Measurements from ENCODE around the gene EYA2. TPM values are rescaled to one million over a fixed set of nuclear protein-coding genes. Genes with fewer than 3 reads are reported as not detected.

Gene EYA2
- total RNA-seq, 1 donor: not detected

DNA sequence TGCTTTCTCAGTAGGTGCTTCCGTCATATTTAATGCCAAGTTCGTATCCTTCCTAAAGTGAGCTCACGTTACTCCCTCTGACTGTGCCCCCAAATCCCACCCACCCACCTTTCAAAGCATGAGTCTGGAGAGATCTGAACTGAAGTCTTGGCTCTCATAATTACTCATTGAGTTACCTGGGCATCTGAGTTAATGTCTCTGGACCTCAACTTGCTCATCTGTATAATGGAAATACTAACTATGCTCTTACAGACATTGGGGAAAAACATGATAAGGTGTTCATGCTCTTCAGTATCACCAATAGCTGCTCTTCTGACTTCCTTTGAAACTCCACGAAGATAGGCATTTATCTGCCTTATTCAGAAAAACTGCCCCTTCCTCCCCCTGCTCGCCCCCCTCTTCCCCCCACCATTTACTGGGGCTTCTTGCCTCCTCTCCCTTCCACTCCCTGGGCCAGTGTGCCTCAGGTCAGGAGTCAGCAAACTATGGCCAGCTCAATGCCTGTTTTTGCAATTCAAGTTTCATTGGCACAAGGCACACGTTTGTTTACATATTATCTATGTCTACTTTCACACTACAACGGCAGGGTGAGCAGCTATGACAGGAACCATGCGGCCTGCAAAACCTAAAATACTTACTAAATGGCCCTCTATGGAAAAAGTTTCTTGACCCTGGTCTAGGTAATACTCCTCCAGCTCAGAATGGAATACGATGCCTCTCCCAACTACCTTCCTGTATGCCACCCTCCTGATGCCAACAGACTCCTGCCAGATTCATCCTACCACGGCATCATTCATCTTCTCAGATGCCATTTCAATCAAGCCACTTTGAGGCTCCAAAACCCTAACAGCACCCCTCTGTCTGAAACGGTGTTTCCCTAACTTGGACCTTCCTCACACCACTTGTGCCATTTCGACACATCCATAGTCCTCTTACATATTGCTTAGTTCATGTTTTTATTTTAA is 323.1 kb downstream of the EYA2 start:
- TF ChIP-seq, protein P1, sequence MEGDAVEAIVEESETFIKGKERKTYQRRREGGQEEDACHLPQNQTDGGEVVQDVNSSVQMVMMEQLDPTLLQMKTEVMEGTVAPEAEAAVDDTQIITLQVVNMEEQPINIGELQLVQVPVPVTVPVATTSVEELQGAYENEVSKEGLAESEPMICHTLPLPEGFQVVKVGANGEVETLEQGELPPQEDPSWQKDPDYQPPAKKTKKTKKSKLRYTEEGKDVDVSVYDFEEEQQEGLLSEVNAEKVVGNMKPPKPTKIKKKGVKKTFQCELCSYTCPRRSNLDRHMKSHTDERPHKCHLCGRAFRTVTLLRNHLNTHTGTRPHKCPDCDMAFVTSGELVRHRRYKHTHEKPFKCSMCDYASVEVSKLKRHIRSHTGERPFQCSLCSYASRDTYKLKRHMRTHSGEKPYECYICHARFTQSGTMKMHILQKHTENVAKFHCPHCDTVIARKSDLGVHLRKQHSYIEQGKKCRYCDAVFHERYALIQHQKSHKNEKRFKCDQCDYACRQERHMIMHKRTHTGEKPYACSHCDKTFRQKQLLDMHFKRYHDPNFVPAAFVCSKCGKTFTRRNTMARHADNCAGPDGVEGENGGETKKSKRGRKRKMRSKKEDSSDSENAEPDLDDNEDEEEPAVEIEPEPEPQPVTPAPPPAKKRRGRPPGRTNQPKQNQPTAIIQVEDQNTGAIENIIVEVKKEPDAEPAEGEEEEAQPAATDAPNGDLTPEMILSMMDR (IDR thresholded peaks at IDR 0.05; ENCODE audit: insufficient read depth, low read depth, low read length): no peak
- DNase-seq (ENCODE audit: low read depth): no peak
- no peak overlapping the region for H3K4me3 ChIP-seq (ENCODE audit: low read depth, low read length)

DNA sequence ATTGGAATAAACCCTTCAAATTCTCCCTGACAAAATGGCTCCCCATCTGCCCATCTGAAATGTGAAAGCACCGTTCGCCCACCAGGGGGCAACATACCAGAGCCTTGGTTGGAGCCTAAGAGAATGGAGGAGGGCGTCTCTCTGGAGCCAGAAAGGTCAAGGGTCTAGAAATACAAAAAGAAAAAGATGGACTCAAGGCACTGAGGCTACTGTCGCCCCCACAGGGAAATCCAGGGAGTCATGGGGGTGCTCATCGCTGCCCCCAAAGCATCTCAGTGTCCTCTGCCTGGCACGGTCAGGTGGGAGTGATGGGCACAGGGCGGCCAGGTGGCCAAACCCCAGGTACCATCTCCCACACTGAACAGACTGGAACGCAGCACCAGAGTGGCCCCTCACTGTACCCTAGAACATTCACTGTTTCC is 325.5 kb downstream of the EYA2 start:
- TF ChIP-seq, protein P1 (IDR thresholded peaks at IDR 0.05; ENCODE audit: insufficient read depth, low read depth, low read length): peak; percentile 70
- no peak overlapping the region for H3K4me3 ChIP-seq (ENCODE audit: low read depth, low read length)
- peak; percentile 22 for DNase-seq (ENCODE audit: low read depth)

DNA sequence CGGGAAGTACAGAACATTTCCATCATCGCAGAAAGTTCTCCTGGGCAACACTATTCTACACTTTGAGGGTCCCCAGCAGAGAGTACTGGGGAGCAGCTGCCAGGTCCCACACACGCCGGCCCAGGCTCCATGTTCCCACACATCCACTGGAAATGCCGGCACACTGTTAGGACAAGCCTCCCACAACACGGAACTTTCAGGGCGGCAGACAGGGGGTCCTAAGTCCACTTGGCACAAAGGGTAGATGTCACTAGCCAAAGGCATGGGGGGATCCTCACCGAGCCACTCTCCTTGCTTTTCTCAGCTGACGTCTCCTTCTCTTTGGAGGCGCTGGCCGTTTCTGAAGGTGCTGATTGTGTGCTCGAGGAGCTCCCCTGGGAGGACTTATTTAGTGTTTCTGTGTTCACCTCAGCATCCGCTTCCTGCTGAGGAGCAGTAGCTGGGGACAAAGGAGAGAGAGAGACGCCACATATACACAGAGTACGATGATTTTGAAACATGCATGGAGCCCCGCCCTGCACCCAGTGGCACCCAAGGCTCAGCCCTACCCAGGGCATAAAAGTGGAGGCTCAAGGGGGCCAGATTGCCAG is 326.5 kb downstream of the EYA2 start:
- no peak for DNase-seq (ENCODE audit: low read depth)
- H3K4me3 ChIP-seq (ENCODE audit: low read depth, low read length): no peak overlapping the region

DNA sequence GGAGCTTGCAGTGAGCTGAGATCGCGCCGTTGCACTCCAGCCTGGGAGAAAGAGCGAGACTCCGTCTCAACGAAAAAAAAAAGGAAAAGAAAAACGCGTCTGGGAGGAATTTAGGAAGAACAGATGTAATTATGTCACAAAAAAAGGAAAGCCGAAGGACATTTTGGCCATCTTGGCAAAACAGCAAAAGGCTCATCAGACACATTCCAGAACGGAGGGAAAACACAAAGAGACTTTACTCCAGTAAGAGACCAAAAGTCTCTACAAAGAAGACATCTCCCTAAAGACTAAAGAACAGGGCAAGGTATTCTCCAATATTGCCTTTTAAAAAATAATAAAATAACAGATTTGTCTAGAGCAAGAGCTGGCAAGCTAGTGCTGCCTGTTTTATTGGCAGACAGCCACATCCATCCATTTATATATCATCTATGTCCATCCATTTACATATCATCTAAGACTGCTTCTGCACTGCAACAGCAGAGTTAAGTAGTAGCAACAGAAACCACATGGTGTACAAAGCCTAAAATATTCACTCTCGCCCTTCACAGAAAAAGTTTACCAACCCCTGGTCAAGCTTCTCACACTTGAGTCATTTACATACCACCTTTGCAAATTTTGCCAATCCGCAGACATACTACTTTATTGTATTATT is 328.0 kb downstream of the EYA2 start:
- no peak overlapping the region for H3K4me3 ChIP-seq (ENCODE audit: low read depth, low read length)
- TF ChIP-seq, protein P1 (IDR thresholded peaks at IDR 0.05; ENCODE audit: insufficient read depth, low read depth, low read length): no peak
- no peak for DNase-seq (ENCODE audit: low read depth)

More for the DNA sequence above, 326.5 kb downstream of the EYA2 start:
- TF ChIP-seq, protein P1 (IDR thresholded peaks at IDR 0.05; ENCODE audit: insufficient read depth, low read depth, low read length): no peak

DNA sequence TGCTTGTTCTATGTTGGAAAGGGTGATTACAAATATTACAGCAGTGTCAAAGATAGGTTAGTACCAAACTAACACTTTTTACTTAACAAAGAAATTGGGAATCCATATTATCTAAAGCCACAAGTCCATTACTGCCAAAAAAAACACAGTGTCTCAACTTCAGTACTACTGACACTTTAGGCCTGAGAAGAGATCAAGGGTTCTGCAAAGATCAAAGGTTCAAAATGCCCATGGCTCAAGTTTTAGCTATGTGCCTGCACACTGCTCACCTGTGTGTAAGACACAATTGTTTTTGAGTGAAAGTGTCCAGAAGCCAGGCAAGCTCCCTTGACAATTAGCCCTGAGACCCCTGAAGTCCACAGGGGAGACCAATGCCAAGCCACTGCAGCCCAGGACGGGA is 329.3 kb downstream of the EYA2 start:
- no peak overlapping the region for H3K4me3 ChIP-seq (ENCODE audit: low read depth, low read length)
- DNase-seq (ENCODE audit: low read depth): no peak
- TF ChIP-seq, protein P1 (IDR thresholded peaks at IDR 0.05; ENCODE audit: insufficient read depth, low read depth, low read length): no peak

DNA sequence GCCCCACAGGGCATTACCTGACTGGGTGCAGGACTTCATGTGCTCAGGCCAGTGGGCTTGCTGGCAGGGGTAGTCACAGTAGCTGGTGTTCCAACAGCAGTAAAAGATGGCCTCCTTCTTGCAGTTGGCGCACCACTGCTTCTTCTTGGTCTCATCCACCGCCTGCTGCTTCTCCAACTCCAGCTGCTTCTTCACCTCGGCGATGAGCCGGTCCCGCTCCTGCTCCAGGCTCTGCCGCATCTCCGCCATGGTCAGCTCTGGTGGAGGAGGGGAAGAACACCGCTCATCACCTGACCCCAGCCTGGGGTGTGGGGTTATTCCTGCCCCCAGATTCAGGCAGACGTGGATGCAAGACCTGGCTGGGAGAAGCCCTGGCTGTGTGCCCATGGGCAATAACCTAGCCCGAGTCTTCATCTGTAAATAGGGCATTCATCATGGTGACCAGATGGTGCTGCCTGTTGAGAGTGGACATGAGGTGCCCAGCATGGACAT is 329.7 kb downstream of the EYA2 start:
- TF ChIP-seq, protein P1 (IDR thresholded peaks at IDR 0.05; ENCODE audit: insufficient read depth, low read depth, low read length): no peak

More for the DNA sequence above, 329.7 kb downstream of the EYA2 start:
- no peak overlapping the region for H3K4me3 ChIP-seq (ENCODE audit: low read depth, low read length)
- DNase-seq (ENCODE audit: low read depth): no peak
